ENCODE results near the gene ADAMTSL4. TPM values are rescaled to one million over a fixed set of nuclear protein-coding genes. Genes with fewer than 3 reads are reported as not detected.
"Not testable (repeated sequence)": the region's sequence is repeated elsewhere in the genome, so short reads cannot be mapped to it uniquely, and the experiment has no call there.

ADAMTSL4 gene
- total RNA-seq, 1 donor from 2014 or later, result 12.5 TPM

DNA sequence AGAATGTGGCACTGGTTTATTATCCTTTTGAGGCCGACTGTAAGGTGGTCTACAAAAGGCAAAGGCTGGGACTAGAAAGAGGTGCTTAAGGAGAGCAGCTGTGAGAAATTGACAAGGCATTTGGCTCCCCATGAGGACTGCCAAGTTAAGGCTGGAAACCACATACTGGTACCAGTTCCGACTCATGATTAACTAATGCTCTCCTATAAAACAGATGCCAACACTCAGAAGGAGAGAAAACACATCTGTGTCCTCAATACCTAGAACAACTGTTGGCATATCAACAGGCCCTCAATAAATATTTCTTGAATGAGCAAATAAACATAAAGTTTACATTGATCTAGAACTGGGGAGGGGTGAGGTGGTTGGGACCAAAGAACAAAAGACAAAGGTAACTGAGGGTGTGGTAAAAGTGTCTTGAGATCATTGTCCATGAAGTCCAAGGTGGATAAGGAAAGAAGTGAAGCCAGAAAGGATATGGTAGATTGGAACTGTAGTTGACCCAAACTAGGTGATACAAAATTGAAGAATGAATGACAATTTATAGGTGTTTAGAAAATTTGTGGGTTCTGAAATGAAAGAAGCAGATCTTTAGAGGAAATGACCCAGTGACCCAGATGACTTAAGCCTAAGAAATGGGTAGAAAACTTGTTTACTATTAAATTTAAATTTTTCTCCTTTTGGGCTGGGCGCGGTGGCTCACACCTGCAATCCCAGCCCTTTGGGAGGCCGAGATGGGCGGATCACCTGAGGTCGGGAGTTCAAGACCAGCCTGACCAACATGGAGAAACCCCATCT is 47.1 kb downstream of the ADAMTSL4 start:
- no peaks in the 10 kb centered on the region for H3K9me3 Mint-ChIP-seq
- H3K36me3 Mint-ChIP-seq, result peaks cover 9% of the 10 kb centered on the region
- no peak overlapping the region for H3K4me3 Mint-ChIP-seq
- no peaks in the 10 kb centered on the region for H3K27me3 Mint-ChIP-seq
- peak overlapping the region; percentile 15 for H3K27ac Mint-ChIP-seq
- no peak for DNase-seq (ENCODE audit: extremely low spot score, unreplicated experiment)
- TF ChIP-seq, protein P1, sequence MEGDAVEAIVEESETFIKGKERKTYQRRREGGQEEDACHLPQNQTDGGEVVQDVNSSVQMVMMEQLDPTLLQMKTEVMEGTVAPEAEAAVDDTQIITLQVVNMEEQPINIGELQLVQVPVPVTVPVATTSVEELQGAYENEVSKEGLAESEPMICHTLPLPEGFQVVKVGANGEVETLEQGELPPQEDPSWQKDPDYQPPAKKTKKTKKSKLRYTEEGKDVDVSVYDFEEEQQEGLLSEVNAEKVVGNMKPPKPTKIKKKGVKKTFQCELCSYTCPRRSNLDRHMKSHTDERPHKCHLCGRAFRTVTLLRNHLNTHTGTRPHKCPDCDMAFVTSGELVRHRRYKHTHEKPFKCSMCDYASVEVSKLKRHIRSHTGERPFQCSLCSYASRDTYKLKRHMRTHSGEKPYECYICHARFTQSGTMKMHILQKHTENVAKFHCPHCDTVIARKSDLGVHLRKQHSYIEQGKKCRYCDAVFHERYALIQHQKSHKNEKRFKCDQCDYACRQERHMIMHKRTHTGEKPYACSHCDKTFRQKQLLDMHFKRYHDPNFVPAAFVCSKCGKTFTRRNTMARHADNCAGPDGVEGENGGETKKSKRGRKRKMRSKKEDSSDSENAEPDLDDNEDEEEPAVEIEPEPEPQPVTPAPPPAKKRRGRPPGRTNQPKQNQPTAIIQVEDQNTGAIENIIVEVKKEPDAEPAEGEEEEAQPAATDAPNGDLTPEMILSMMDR (conservative IDR thresholded peaks at IDR 0.05), result no peak
- H3K4me1 Mint-ChIP-seq (ENCODE audit: unreplicated experiment), result peaks cover 4% of the 10 kb centered on the region

DNA sequence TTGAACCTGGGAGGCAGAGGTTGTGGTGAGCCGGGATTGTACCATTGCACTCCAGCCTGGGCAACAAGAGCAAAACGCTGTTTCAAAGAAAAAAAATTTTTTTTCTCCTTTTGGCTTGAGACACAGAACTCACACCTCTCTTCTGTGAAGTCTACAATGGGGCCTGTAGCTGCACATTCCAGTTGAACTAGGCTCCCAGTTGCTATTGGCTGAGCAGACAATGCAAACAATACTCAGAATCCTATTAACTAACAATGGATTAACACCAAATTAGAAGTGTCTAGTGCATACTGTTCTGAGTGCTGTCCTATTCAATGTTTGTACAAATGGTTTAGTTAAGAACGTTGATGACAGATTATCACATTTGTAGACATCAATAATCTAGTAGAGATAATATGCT is 47.8 kb downstream of the ADAMTSL4 start:
- TF ChIP-seq, protein P1 (conservative IDR thresholded peaks at IDR 0.05), result no peak
- DNase-seq (ENCODE audit: extremely low spot score, unreplicated experiment), result no peak
- H3K9me3 Mint-ChIP-seq, result no peaks in the 10 kb centered on the region
- H3K4me1 Mint-ChIP-seq (ENCODE audit: unreplicated experiment), result peaks cover 4% of the 10 kb centered on the region
- H3K27ac Mint-ChIP-seq, result no peak overlapping the region
- H3K27me3 Mint-ChIP-seq, result no peaks in the 10 kb centered on the region
- H3K4me3 Mint-ChIP-seq, result no peak overlapping the region
- H3K36me3 Mint-ChIP-seq, result peaks cover 9% of the 10 kb centered on the region

DNA sequence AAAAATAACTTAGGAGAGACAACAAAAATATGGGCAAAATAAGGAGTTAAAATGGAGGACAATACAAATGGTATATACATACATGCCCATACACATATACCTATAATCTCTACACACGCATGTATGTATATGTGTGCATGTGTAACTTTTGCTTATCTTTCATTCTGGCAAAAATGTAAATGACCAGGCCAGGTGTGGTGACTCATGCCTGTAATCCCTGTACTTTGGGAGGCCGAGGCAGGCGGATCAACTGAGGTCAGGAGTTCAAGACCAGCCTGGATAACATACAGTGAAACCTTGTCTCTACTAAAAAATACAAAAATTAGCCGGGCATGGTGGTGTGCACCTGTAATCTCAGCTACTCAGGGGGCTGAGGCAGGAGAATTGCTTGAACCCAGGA is 49.1 kb downstream of the ADAMTSL4 start:
- H3K27me3 Mint-ChIP-seq; H3K4me1 Mint-ChIP-seq (ENCODE audit: unreplicated experiment); H3K4me3 Mint-ChIP-seq; H3K9me3 Mint-ChIP-seq; H3K27ac Mint-ChIP-seq; H3K36me3 Mint-ChIP-seq; DNase-seq (ENCODE audit: extremely low spot score, unreplicated experiment): not testable (repeated sequence)

DNA sequence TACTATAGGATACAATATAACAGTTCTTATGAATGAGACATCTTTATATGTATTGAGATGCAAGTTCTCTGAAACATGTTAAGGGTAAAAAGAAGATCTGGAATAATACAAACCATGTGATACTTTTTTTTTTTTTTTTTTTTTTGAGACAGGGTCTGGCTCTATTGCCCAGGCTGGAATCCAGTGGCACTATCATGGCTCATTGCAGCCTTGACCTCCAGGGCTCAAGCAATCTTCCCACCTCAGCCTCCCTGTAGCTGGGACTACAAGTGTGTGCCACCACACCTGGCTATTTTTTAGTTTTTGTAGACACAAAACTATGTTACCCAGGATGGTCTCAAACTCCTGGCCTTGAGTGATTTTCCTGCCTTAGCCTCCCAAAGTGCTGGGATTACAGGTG is 52.3 kb downstream of the ADAMTSL4 start:
- TF ChIP-seq, protein P1 (conservative IDR thresholded peaks at IDR 0.05), result no peak
- no peaks in the 10 kb centered on the region for H3K27me3 Mint-ChIP-seq
- H3K9me3 Mint-ChIP-seq, result no peaks in the 10 kb centered on the region
- DNase-seq (ENCODE audit: extremely low spot score, unreplicated experiment), result no peak
- no peak overlapping the region for H3K27ac Mint-ChIP-seq
- no peak overlapping the region for H3K4me3 Mint-ChIP-seq
- peaks cover 8% of the 10 kb centered on the region for H3K36me3 Mint-ChIP-seq
- peaks cover 17% of the 10 kb centered on the region for H3K4me1 Mint-ChIP-seq (ENCODE audit: unreplicated experiment)

DNA sequence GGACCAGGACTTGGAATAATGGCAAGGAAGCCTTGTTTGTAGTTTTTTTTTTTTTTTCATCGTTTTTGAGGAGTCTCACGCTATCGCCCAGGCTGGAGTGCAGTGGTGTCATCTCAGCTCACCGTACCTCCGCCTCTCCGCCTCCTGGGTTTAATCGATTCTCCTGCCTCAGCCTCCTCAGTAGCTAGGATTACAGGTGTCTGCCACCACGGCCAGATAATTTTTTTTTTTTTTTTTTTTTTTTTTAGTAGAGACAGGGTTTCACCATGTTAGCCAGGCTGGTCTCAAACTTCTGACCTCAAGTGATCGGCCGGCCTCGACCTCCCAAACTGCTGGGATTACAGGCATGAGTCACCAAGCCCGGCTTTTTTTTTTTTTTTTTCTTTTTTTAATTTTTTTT is 53.2 kb downstream of the ADAMTSL4 start:
- not testable (repeated sequence) for H3K27ac Mint-ChIP-seq; DNase-seq (ENCODE audit: extremely low spot score, unreplicated experiment); H3K4me3 Mint-ChIP-seq; H3K9me3 Mint-ChIP-seq; H3K27me3 Mint-ChIP-seq; H3K36me3 Mint-ChIP-seq
- H3K4me1 Mint-ChIP-seq (ENCODE audit: unreplicated experiment), result peaks cover 18% of the 10 kb centered on the region

DNA sequence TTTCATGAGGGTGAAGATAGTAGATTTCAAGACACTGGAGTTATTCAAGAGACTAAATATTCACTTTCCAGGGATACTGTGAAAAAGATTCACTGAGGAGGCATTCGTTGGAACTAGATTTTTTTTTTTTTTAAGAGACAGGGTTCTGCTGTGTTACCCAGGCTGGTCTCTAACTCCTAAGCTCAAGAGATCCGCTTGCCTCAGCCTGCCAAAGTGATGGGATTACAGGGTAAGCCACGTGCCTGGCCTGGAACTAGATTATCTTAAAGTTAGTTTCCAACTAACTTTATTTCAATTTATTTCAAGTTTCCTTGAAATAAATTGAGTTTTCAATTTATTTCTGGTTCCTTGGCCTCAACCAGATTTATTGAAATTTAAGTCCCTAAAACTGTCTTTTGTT is 54.5 kb downstream of the ADAMTSL4 start:
- TF ChIP-seq, protein P1 (conservative IDR thresholded peaks at IDR 0.05), result no peak
- no peak overlapping the region for H3K4me3 Mint-ChIP-seq
- H3K4me1 Mint-ChIP-seq (ENCODE audit: unreplicated experiment), result peaks cover 18% of the 10 kb centered on the region
- no peak for DNase-seq (ENCODE audit: extremely low spot score, unreplicated experiment)
- H3K27me3 Mint-ChIP-seq, result no peaks in the 10 kb centered on the region
- H3K36me3 Mint-ChIP-seq, result peaks cover 3% of the 10 kb centered on the region
- no peaks in the 10 kb centered on the region for H3K9me3 Mint-ChIP-seq
- H3K27ac Mint-ChIP-seq, result peak overlapping the region; percentile 75
